Measurements from ENCODE around the gene ARMC9.

- TF ChIP-seq ZNF565 (CRISPR knock-in tag; conservative IDR thresholded peaks at IDR 0.05; ENCODE audit: low read depth) (no peak), BACH2 (CRISPR knock-in tag; IDR thresholded peaks at IDR 0.05; ENCODE audit: borderline replicate concordance) (no peak), GLIS3 (CRISPR knock-in tag; IDR thresholded peaks at IDR 0.05) (no peak), POU6F1 (CRISPR knock-in tag; IDR thresholded peaks at IDR 0.05; ENCODE audit: borderline replicate concordance, low read depth) (no peak), PATZ1 (CRISPR knock-in tag; IDR thresholded peaks at IDR 0.05; ENCODE audit: borderline replicate concordance) (no peak), ARNTL (CRISPR knock-in tag; IDR thresholded peaks at IDR 0.05; ENCODE audit: borderline replicate concordance, low read depth) (no peak)
These were observed 175.4 kb downstream of the ARMC9 start for GRCh38 chr2:231373786-231374349.
